Cardiac muscle cell (in vitro differentiated cells and primary cell): ENCODE measurements around the gene WNK3. TPM values are rescaled to one million over a fixed set of nuclear protein-coding genes. Genes with fewer than 3 reads are reported as not detected.
"Not testable (repeated sequence)": the region's sequence is repeated elsewhere in the genome, so short reads cannot be mapped to it uniquely, and the experiment has no call there.

Source experiments
- DNase-seq, 2 donors: peaks; one replicate each; pipeline versions ENCODE4 v3.0.0 to v3.0.0-alpha.2; 2010 to 2017; ENCODE audit warnings: low read depth in 1 of 2, low spot score in 1 of 2
- H3K27ac ChIP-seq: fragments of 200-600 bp; sonication (generic); 2 replicates; pipeline ENCODE4 v1.5.1; 2016
- H3K27me3 ChIP-seq: fragments of 200-600 bp; sonication (generic); 2 replicates; pipeline ENCODE4 v1.6.0; 2016; ENCODE audit warnings: control low read depth
- H3K36me3 ChIP-seq: fragments of 200-600 bp; sonication (generic); 2 replicates; pipeline ENCODE4 v1.5.1; 2016; ENCODE audit warnings: control low read depth
- H3K4me1 ChIP-seq: fragments of 200-600 bp; sonication (generic); 2 replicates; pipeline ENCODE4 v1.8.1; 2017; ENCODE audit warnings: low read depth, mild to moderate bottlenecking, mixed run types
- H3K4me3 ChIP-seq: fragments of 200-600 bp; sonication (generic); 2 replicates; pipeline ENCODE4 v1.5.1; 2016; ENCODE audit warnings: mild to moderate bottlenecking
- H3K9me3 ChIP-seq: fragments of 200-600 bp; sonication (generic); 2 replicates; pipeline ENCODE4 v1.5.1; 2017; ENCODE audit warnings: low read depth, mild to moderate bottlenecking, control low read depth
- CTCF ChIP-seq: IDR thresholded peaks from 2 replicates; pipeline ENCODE4 v1.5.1; 2012; ENCODE audit warnings: low read depth, mild to moderate bottlenecking, low read length
- polyA plus RNA-seq: library from polyadenylated mRNA; unstranded; fragments of >200 nt; fragmentation: Nextera tagmentation; extraction: Ambion mirVana; gene quantifications from 2 replicates; pipeline ENCODE4 v1.2.1, GENCODE V29; 2016
- total RNA-seq: library from RNA; depleted of rRNA; stranded (reverse); fragments of >200 nt; gene quantifications from 2 replicates; pipeline ENCODE4 v1.2.3, GENCODE V29; 2016

Gene WNK3
- 4.9 and 5.6 TPM in 2 replicates for total RNA-seq
- polyA plus RNA-seq: 5.2 and 8.3 TPM in 2 replicates

GRCh38 chrX:54357414-54358377 is at the start of gene WNK3:
Gene WNK3, minus strand, starts transcription at chrX:54358046.
- no peaks in the 10 kb centered on the region for H3K36me3 ChIP-seq
- H3K27ac ChIP-seq: peak within 1 kb of the TSS; percentile 94
- TF ChIP-seq CTCF: no peak
- H3K4me1 ChIP-seq: no peaks in the 10 kb centered on the region
- H3K4me3 ChIP-seq: peak within 1 kb of the TSS; percentile 64
- DNase-seq: peak; percentile 88 to 91
- H3K9me3 ChIP-seq: no peaks in the 10 kb centered on the region
- H3K27me3 ChIP-seq: no peaks in the 10 kb centered on the region

GRCh38 chrX:54407266-54407665 is 49.4 kb upstream of the WNK3 start:
- H3K36me3 ChIP-seq: no peaks in the 10 kb centered on the region
- no peaks in the 10 kb centered on the region for H3K9me3 ChIP-seq
- TF ChIP-seq CTCF: no peak
- H3K27me3 ChIP-seq: no peaks in the 10 kb centered on the region
- H3K4me3 ChIP-seq: no peak overlapping the region
- DNase-seq: no peak
- no peak overlapping the region for H3K27ac ChIP-seq
- H3K4me1 ChIP-seq: no peaks in the 10 kb centered on the region

GRCh38 chrX:54397113-54397512 is 39.3 kb upstream of the WNK3 start:
- no peak overlapping the region for H3K4me3 ChIP-seq
- no peaks in the 10 kb centered on the region for H3K4me1 ChIP-seq
- DNase-seq: peak in 1 of 2 donors; percentile 13
- H3K36me3 ChIP-seq: no peaks in the 10 kb centered on the region
- no peaks in the 10 kb centered on the region for H3K9me3 ChIP-seq
- TF ChIP-seq CTCF: no peak
- H3K27ac ChIP-seq: no peak overlapping the region
- H3K27me3 ChIP-seq: no peaks in the 10 kb centered on the region

GRCh38 chrX:54386314-54386713 is 28.5 kb upstream of the WNK3 start:
- no peaks in the 10 kb centered on the region for H3K27me3 ChIP-seq
- no peaks in the 10 kb centered on the region for H3K36me3 ChIP-seq
- no peak for TF ChIP-seq CTCF
- H3K4me3 ChIP-seq: no peak overlapping the region
- H3K27ac ChIP-seq: no peak overlapping the region
- DNase-seq: no peak
- H3K4me1 ChIP-seq: no peaks in the 10 kb centered on the region
- no peaks in the 10 kb centered on the region for H3K9me3 ChIP-seq

- not testable (repeated sequence) for H3K4me1 ChIP-seq, H3K36me3 ChIP-seq, H3K27ac ChIP-seq, H3K4me3 ChIP-seq, H3K27me3 ChIP-seq, H3K9me3 ChIP-seq
- peak in 1 of 2 donors; percentile 0 for DNase-seq
Measured at GRCh38 chrX:54384661-54385060, 26.8 kb upstream of the WNK3 start.

GRCh38 chrX:54359408-54359807 is 1.6 kb upstream of the WNK3 start:
- Histone ChIP-seq H3K4me1 (no peaks in the 10 kb centered on the region), H3K4me3 (peak overlapping the region; percentile 64), H3K27me3 (no peaks in the 10 kb centered on the region), H3K9me3 (no peaks in the 10 kb centered on the region), H3K36me3 (no peaks in the 10 kb centered on the region), H3K27ac (peak overlapping the region; percentile 94)
- TF ChIP-seq CTCF: no peak
- peak in 1 of 2 donors; percentile 1 for DNase-seq
